ENCODE data around the gene TREX2.

DNA sequence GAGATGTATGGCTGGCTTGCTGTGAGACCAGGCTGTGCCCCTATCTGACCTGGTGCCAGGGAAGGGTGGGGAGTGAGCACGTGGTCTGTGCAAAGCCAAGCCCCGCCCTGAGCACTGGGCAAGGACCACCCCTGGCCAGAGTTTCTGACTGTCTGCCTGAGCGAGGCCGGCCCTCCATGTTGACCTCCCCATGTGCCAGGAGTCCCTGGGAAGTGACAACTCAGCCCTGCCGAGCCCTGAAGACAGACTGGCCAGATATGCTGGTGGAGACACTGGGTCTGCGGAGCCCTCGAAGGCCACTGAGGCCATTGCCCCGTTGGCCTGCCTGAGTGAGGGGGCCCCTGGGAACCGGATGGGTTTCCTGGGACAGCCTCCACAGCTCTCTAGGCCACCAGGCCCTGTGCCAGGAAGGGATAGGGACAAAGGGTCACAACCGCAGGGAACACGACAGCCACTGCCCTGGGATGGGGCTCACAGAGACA is 41.8 kb upstream of the TREX2 start:
- TF ChIP-seq, protein P1, sequence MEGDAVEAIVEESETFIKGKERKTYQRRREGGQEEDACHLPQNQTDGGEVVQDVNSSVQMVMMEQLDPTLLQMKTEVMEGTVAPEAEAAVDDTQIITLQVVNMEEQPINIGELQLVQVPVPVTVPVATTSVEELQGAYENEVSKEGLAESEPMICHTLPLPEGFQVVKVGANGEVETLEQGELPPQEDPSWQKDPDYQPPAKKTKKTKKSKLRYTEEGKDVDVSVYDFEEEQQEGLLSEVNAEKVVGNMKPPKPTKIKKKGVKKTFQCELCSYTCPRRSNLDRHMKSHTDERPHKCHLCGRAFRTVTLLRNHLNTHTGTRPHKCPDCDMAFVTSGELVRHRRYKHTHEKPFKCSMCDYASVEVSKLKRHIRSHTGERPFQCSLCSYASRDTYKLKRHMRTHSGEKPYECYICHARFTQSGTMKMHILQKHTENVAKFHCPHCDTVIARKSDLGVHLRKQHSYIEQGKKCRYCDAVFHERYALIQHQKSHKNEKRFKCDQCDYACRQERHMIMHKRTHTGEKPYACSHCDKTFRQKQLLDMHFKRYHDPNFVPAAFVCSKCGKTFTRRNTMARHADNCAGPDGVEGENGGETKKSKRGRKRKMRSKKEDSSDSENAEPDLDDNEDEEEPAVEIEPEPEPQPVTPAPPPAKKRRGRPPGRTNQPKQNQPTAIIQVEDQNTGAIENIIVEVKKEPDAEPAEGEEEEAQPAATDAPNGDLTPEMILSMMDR (IDR thresholded peaks at IDR 0.05): no peak
- no peak for TF ChIP-seq POLR2A (IDR thresholded peaks at IDR 0.05)

Measured in vagina (tissue), 2 donors.